NK-92 treated with Interleukin-12 subunit alpha and Interleukin-12 subunit beta, amount 100 ng/mL, for 24 hours (cell line): Measurements from ENCODE around the gene SST.
A peak's percentile ranks its signal among the peaks of the same experiment; 100 is the strongest.

Experiments used
- DNase-seq: peaks from one replicate; lab custom pipeline; 2025; lab: John Stamatoyannopoulos, UW

SST gene

DNA sequence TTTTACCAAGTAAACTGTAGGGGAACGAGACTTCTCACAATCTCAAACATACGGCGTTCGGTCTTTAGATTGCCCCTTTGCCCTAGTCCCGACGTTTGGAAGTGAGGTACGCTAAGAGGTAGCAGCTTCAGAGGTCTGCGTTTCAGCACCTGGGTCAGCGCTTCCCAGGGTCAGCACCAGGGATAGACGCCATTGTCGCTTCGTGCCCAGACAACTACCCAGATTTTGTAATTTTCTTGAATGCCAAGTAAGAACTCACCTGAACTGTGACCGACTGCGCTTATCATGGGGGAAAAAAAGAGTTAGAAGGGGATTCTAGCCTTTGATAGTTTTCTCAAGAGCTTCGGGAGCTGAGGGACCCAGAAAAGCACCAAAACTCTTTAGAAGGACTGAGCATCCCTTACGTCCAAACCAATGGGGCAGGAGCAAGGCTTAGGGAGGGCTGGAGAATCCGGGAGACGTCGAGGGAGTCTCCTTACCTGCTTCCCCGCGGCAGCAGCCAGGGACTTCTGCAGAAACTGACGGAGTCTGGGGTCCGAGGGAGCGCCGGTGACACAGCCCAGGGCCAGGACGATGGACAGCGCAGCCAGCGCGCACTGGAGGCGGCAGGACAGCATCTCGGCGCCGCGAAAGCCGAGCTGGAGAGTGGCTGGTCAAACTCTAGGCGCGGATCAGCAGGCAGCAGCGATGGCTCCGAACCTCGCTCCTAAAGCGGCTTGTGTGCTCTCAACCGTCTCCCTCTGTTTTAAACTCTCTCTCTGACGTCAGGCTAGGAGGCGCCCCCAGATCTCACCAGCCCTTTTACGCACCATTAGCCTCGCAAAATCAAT lies at the start of gene SST:
SST (minus strand) TSS at position 720 of the 830 bp plus-strand sequence; CDS start at position 617, 103 bp downstream.
- DNase-seq: no peak

DNA sequence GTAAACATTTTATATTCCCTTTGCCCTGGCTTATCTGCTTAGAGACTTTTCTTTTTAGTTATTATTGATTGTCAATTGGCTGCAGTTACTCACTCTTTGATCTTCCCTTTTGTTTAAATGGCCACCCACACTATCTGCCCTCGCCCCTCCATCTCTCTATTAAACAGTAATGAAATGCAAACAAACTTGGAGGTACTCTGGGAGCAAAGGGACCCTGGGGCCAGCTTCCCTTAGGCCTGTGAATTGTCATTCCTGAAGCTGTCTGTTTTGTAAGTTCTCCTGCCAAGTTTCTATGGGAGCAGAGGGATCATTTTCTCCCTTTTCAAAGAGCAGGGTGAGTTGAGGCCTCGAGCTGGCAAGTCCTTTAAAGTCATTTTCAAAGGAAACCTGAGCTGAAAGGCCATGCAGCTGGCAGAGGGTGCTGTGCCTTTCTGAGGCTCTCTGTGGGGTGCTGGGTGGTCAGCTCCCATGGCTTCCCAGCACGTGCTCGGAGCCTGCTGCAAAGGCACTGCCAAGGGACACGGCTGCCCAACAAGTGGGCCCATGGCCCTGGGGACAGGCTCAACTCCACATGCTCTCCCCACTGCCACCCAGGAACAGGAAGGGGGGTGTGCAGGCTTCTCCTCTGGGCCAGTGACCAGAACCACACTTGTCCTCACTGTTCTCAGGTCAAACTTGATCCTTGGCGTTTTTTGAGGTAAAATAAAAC lies 49.6 kb upstream of the SST start:
- DNase-seq: no peak

DNA sequence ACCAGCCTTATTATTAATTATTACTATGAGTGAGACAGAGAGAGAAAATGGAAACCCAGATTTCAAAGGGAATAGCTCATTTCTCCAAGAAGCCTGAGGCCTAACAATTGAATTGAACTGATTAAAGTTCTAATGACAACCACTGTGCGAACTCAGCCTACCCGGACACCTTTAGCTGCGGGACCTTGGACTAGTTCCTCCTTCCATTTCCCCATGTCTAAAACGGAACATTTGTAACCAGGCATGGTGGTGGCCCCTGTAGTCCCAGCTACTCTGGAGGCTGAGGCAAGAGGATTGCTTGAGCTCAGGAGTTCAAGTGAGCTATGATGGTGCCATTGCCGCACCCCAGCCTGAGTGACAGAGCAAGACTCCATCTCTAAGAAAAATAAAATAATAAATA lies 48.6 kb upstream of the SST start:
- DNase-seq: no peak

DNA sequence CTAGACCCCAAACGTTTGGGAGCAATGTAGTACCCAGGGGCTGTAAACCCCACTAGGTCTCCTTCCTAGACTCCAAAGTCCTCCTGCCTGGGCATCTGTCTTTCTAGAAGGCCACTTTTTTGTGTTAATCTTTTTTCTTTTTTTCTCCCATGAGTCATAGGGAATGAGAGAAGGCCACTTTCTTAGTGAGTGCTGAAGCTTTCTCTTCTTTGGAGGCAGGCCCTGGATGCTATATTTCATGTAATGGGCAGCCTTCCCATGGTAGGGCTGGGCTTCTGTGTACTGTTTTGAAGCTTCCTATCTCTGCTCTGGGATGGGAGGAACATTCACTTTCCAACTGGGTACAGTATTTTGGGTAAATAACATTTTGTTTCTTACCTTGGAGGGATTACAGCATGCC lies 47.4 kb upstream of the SST start:
- no peak for DNase-seq

DNA sequence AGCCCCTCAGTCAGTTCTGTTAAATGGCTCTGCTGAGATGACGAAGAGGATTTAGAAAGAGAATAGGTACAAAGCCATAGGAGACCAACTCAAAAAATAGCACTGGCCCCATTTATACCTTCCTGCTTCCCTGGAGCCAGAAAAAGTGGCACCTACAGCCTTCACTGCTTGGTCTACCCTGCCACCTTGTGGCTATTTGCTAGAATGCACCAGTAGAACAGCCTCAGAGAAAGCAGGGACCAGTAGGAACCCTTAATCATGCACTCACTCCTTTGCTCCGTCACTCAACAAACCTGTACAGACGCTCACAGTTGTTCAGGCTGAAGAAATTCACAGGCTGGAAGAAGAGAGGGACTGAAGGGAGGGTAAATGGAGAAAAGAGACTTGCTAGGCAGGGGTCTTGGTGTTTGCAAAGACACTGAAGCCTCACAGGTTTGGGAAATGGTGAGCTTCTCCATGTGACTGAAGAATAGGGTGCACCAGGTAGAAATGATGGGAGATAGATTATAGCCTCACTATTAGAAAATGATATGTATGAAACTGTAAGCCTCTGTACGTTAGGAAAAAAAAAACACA lies 44.3 kb upstream of the SST start:
- DNase-seq: peak; percentile 50

DNA sequence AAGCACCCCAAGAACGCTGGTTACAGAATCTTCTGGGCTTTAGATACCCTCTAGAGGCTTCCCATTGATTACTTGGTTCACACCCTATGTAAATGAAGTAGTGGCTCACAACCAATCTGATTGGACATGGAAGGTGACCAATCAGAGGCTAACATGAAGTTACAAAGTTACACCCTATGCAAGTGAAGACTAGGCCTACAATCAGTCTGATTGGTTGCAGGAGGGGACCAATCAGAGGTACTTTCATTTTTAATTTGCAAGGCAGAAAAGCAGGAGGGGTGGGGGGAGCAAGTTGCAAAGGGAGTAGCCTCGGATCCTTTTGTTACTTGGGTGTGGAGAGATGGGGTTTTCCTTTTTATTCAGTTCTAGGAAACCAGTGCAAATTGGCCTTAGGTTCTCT lies 43.3 kb upstream of the SST start:
- DNase-seq: no peak

DNA sequence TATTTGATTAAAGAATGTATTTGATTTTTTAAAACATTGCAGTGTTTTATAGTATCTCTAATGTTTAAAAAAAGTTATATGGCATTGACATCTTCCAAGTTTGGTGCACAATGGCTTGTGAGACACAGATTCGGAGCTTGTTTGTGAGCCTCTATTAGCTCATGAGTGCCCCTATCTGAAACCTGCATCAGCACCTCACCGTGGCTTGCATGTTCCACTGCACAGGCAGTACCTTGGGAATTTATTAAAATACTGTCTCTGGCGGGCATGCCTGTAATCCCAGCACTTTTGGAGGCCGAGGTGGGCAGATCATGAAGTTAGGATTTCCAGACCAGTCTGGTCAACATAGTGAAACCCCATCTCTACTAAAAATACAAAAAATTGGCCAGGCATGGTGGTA lies 39.0 kb upstream of the SST start:
- DNase-seq: no peak

DNA sequence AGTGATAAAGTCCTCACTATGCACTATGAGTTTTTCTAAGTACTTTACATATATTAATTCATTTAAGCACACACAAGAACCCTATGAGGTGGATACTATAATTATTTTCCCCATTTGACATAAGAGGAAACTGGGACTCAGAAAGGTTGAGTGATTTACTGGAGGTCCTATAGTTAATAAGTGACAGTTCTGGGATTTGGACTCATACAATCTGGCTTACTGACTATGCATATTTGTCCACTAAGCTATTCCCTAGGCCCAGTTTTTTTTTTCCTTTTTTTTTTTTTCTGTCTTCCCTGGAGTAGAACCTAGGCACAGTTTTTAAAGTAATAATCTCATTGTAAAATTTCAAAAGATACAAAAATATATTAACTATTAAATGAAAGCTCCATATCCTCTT lies 38.5 kb upstream of the SST start:
- DNase-seq: no peak

DNA sequence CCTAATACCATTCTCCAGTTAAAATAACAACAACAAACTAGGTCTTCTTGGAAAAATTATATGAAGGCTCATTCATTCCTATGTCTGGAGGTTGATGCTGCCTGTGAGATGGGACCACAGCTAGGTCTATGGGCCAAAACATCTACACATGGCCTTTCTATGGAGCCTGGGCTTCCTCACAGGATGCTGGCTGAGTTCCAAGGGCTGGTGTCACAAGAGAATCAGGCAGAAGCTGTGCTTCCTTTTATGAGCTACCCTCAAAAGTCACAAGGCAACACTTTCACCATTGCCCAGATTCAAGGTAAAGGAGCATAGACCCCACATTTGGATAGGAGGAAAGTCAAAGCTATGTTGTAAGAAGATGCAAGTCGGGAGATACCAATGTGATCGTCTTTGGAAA lies 36.8 kb upstream of the SST start:
- DNase-seq: no peak

DNA sequence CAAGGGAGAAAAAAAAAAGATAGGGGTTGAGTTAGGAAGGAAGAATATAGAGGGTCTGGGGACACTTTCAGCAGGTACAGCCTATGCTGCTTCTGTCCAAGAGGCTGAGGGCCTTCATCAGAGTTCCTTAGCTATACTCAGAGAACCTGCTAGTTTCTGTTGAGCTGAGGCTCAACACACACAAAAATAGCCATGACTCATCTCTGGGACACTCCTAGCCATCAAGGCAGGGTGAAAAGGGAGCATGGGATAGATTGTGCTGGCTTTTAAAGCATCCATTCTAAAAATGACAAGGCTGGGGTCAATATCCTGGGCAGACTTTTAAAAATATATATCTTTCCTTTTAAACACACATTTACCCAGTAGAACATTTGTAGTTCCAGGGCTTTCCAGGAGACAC lies 35.0 kb upstream of the SST start:
- no peak for DNase-seq

DNA sequence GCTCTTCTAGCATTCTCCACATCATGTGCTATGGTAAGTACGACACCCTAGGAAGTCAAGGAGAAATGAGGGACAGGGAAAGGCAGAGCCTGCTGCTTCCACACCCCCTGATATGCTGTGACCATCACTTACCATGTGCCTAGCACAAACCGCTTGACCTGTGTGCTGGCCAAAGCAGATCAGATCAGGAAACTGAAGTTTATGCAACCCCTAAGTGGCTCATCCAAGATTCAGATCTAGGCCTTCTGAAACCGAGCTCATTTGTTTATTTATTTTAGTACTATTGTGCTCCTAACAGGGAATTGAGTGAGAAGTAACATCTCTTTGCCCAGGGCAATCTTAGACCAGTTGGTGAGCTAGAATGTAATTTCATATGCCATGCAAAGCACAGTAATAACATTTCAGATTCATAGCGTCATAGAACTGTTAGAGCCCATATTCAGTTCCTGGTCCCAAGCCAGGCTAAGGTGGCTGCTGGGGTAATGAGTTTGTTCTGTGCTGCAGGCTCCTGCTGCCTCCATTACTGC lies 32.4 kb upstream of the SST start, which contains the start of gene RTP2:
RTP2 (minus strand) TSS at position 51 of the 527 bp plus-strand sequence. CDS start 429 bp downstream, outside the sequence.
- no peak for DNase-seq

DNA sequence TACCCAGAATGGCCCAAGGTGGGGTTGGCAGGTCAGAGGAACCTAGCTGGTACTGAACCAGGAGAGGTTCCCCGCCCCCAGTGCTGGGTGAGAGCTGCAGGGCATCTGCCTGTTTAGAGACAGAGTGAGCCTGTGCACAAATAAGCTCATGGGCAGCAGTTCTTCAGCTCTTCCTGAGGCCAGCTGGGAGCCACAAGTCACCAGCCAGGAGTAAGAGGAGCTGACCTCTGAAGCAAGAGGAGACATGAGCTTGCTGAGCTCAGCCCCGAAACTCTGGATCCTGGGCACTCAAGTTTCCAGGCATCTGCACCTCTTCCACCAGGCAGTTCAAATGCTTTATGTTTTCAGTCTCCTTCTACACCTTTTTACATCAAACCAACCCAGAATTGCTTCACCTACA lies 30.1 kb upstream of the SST start:
- no peak for DNase-seq

DNA sequence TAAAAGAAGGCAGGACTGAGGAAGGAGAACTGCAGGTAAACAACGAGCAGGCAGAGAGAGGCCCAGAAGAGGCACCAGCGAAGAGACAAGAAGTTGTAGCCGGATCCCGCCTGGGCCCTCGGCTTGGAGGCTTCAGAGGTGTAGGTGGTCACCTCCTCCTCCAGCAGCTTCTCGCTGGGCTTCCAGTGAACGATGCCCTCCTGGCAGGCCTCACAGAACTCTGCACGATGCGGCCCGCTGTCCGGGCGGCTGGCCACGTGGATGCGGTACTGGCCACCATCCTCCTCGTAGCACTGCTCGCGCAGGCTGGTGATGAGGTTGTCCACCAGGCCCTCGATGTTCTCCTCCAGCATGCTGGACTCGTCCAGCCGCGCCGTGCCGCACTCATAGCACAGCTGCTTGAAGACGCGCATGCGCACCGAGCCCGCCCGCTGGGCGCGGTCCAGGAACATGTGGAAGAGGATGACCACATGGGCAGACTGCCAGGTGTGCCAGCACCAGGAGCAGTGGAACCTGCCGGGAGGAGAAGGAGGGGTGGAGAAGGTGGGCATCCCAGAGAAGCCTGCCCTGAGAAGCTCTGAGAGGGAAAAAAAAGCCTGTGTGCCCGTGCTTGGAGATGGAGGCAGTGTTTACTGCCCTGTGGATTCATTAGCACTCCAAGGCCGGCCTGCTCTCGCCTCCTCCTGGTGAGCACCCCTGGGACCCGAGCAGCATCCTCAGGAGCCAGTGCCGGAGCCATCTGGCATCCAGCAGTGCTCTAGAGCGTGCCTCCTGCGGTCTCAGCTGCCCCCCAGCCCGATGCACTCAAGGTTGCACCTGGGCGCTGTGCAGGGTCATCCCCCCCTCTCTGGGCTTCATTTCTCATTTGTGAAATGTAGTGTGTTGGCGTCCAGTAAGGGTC lies 28.6 kb upstream of the SST start:
- no peak for DNase-seq

DNA sequence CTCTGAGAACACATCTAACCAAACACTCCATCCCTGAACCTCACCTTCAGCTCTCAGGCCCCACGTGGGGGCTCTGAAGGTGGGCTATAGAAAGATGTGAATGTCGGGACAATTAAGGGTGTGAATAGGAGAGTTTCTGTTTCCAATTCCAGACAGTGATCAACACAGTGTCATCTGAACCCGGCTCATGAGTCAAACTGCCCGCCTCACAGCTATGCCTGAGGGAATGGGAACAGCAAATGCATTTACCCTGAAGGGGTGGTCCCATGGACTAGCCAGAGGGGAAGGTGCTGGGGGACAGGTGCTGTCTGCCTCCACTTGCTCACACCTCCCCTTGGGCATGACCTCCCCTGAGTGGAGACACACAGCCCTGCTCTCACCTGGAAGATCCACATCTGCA lies 25.8 kb upstream of the SST start:
- DNase-seq: no peak

DNA sequence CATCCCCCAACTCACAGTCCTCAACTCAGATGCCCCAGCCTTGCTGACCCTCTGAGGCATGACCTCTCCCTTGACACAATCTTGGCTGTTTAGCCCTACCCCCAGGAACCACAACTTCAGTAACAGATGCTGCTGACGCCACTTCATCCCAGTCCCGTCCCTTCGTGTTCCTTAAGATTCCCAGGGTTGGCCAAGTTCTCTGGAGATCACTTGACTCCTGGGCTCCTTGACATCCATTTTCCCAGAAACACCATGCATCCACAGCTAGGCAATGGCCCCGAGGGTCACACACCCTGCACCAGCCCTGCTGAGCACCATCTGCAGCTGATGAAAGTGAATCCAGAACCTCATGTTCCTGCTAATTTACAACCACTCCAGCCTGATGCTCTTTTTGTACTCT lies 25.3 kb upstream of the SST start:
- DNase-seq: no peak

DNA sequence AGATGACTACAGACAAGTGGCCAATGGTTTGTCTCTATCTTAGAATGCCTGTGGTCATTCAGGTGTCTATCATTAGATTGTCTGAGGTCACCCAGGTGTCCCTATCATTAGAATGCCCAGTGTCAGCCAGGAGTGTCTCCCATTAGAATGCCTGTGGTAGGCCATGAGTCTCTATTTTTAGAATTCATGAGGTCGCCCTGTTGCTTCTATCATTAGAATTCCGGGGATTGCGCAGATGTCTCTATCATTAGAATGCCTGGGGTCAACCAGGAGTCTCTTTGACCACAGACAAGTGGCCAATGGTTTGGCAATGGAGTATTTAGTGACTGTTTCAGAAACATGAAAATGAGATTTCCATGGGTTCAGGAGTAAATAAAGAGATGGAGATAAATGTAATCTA lies 24.6 kb upstream of the SST start:
- DNase-seq: no peak

DNA sequence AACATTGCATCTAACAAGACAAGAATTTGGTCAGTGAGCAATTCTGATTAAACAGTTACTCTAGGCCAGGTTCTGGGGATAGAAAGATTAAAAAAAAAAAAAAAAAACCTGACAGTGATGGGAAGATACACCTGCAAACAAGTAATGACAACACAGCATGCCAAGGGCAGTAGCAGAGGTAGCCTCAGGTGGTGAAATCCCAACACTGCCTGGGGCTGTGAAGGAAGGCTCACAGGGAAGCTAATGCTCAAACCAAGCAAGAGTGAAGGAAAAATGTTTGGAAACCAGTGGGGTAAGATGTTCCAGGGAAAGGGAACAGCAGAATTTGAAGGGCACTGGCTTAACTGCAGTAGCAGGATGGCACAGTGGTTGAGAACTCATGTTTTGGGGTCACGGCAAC lies 23.2 kb upstream of the SST start:
- no peak for DNase-seq

DNA sequence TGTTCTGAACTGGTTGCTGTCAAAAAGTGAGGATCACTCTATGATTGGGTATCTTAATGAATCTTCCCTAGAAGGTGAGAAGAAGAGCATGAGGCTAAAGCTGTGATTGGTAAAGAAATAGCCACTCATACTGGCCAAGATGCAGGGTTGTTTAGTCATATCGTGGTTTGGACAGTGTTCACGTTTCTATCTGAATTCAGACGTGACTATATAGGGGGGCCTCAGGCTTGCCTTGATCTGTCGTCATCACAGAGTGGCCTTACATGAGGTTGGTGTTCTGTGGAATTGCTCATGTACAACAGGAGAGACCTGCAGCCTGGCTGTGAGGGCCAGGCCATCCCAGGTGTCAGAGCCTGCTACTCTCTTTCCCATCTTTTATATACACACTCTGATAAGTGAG lies 19.8 kb upstream of the SST start:
- DNase-seq: no peak

DNA sequence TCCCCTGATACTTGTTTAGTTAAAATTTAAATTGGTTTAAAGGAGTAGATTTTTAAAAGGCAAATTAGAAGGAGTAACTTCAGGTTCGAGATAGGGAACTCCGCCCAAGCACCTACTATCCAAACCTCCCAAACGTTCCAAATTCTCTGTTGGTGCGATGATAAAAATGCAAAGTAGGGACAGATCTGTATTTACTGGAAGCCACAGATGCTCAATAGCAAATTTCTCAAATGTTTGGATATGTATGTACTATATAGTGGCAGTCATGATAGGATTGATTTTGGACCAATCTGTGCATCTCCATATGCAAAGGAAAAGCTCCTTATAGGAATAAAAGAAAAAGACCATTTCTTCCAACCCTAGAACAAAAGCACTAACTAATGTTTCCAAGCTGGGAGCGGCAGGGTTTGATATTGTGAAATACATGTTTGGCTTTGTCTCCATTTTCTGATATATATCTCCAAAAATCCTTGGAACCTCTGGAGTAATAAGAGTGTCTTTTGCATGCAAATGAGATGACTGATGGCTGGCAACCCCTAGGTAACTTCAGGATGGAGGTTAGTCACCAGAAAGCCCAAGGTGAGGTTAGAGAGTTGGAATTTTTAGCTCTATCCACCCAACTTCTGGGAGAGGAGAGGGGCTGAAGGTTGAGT lies 16.6 kb upstream of the SST start:
- DNase-seq: no peak

DNA sequence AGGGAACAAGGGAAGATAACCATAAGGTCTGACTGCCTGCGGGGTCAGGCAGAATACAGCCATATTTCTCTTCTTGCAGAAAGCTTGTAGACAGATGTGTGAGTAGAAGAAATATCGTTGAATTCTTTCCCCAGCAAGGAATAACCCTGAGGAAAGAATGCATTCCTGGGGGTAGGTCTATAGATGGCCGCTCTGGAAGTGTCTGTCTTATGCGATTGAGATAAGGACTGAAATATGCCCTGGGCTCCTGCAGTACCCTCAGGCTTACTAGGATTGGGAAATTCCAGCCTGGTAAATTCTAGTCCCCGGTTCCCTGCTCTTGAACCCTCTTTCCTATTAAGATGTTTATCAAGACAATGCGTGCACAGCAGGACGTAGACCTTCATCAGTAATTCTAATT lies 15.8 kb upstream of the SST start:
- DNase-seq: no peak

DNA sequence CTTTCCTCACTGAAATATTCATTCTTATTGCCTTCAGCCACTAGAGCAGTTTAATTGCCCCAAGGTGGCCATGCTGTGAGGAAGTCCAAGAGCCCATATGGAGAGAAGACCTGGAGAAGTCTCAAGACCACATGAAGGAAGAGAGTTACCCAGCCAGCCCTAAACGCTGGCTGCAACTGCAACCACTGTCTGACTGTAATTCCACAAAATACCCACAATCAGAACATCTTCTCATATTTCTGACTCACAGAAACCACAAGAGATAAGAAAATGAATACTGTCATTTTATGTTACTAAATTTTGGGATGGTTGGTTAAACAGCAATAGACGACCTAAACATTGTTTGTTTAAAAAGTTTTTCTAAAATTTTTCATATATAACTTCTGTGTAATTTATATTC lies 14.7 kb upstream of the SST start:
- no peak for DNase-seq
